MM.1S (cell line): ENCODE measurements around the gene UNC5C.

Source experiments
- DNase-seq: peaks from one replicate; pipeline ENCODE4 v3.0.0-alpha.2; 2015
- H2AFZ ChIP-seq: fragments of 300-600 bp; sonication (generic); 2 replicates; pipeline ENCODE4 v1.6.0; 2016; ENCODE audit warnings: antibody characterized with exemption, low read length
- H3F3A ChIP-seq: fragments of 300-600 bp; sonication (generic); 2 replicates; pipeline ENCODE4 v1.6.1; 2016; ENCODE audit warnings: mild to moderate bottlenecking, antibody characterized with exemption, low read length, moderate library complexity, mixed read lengths; ENCODE audit not compliant: insufficient read depth
- H3K27ac ChIP-seq: fragments of 300-600 bp; sonication (generic); 2 replicates; pipeline ENCODE4 v1.5.1; 2016; ENCODE audit warnings: mild to moderate bottlenecking, low read length
- H3K27me3 ChIP-seq: fragments of 300-600 bp; sonication (generic); replicated peaks from 2 replicates; pipeline ENCODE4 v1.6.0; 2016; ENCODE audit warnings: low read length; ENCODE audit not compliant: insufficient read depth
- H3K36me3 ChIP-seq: fragments of 300-600 bp; sonication (generic); replicated peaks from 2 replicates; pipeline ENCODE4 v1.6.1; 2016; ENCODE audit warnings: mild to moderate bottlenecking, low read length, mixed read lengths; ENCODE audit not compliant: insufficient read depth
- H3K4me1 ChIP-seq: fragments of 300-600 bp; sonication (generic); 2 replicates; pipeline ENCODE4 v1.6.1; 2016; ENCODE audit warnings: low read length, mixed read lengths
- H3K4me2 ChIP-seq: fragments of 300-600 bp; sonication (generic); 2 replicates; pipeline ENCODE4 v1.6.0; 2016; ENCODE audit warnings: low read depth, low read length
- H3K4me3 ChIP-seq: fragments of 300-600 bp; sonication (generic); 2 replicates; pipeline ENCODE4 v1.5.1; 2016; ENCODE audit warnings: low read length, mixed read lengths
- H3K79me2 ChIP-seq: fragments of 300-600 bp; sonication (generic); 2 replicates; pipeline ENCODE4 v1.6.1; 2016; ENCODE audit warnings: mixed run types, low read length, mixed read lengths
- H3K9ac ChIP-seq: fragments of 300-600 bp; sonication (generic); 2 replicates; pipeline ENCODE4 v1.6.1; 2016; ENCODE audit warnings: low read length, mixed read lengths
- H3K9me2 ChIP-seq: fragments of 300-600 bp; sonication (generic); replicated peaks from 2 replicates; pipeline ENCODE4 v1.6.1; 2016; ENCODE audit warnings: mild to moderate bottlenecking, low read length, mixed read lengths; ENCODE audit not compliant: insufficient read depth
- H3K9me3 ChIP-seq: fragments of 300-600 bp; sonication (generic); replicated peaks from 2 replicates; pipeline ENCODE4 v1.6.1; 2016; ENCODE audit warnings: mild to moderate bottlenecking, low read length, mixed read lengths; ENCODE audit not compliant: insufficient read depth
- H4K20me1 ChIP-seq: fragments of 300-600 bp; sonication (generic); 2 replicates; pipeline ENCODE4 v1.6.1; 2016; ENCODE audit warnings: mild to moderate bottlenecking, low read length, moderate library complexity, mixed read lengths; ENCODE audit not compliant: insufficient read depth
- CTCF ChIP-seq: fragments of 300-600 bp; sonication (generic); IDR thresholded peaks from 2 replicates; pipeline ENCODE4 v1.5.1; 2016; ENCODE audit warnings: antibody characterized with exemption, low read length, mixed read lengths
- EZH2 ChIP-seq: fragments of 300-600 bp; sonication (generic); optimal IDR thresholded peaks from 2 replicates; pipeline ENCODE3; 2017; ENCODE audit warnings: low read depth, mild to moderate bottlenecking, antibody characterized with exemption, low read length, mixed read lengths
- EZH2phosphoT487 ChIP-seq: fragments of 300-600 bp; sonication (generic); IDR thresholded peaks from 2 replicates; pipeline ENCODE4 v1.6.1; 2018; ENCODE audit warnings: antibody characterized with exemption, low read length

Gene UNC5C

GRCh38 chr4:95421869-95422268, 126.9 kb downstream of the UNC5C start:
- H3K4me2 ChIP-seq, result no peak overlapping the region
- H3F3A ChIP-seq, result no peaks in the 10 kb centered on the region
- no peak overlapping the region for H3K27ac ChIP-seq
- no peak overlapping the region for H3K4me3 ChIP-seq
- no peak for DNase-seq
- no peaks in the 10 kb centered on the region for H3K27me3 ChIP-seq
- no peaks in the 10 kb centered on the region for H4K20me1 ChIP-seq
- H3K9me2 ChIP-seq, result no peaks in the 10 kb centered on the region
- H3K9ac ChIP-seq, result no peak overlapping the region
- TF ChIP-seq EZH2 (no peak), EZH2phosphoT487 (no peak), CTCF (no peak)
- H3K79me2 ChIP-seq, result no peaks in the 10 kb centered on the region
- H3K9me3 ChIP-seq, result no peaks in the 10 kb centered on the region
- no peaks in the 10 kb centered on the region for H3K36me3 ChIP-seq
- no peaks in the 10 kb centered on the region for H3K4me1 ChIP-seq
- no peak overlapping the region for H2AFZ ChIP-seq

- TF ChIP-seq CTCF (no peak), EZH2 (no peak), EZH2phosphoT487 (no peak)
- Histone ChIP-seq H3K27ac (no peak overlapping the region), H3K79me2 (no peaks in the 10 kb centered on the region), H3K27me3 (no peaks in the 10 kb centered on the region), H4K20me1 (no peaks in the 10 kb centered on the region), H3F3A (no peaks in the 10 kb centered on the region), H3K9me3 (no peaks in the 10 kb centered on the region), H3K4me2 (no peak overlapping the region), H3K4me1 (no peaks in the 10 kb centered on the region), H2AFZ (no peak overlapping the region), H3K9me2 (no peaks in the 10 kb centered on the region), H3K9ac (no peak overlapping the region), H3K4me3 (no peak overlapping the region), H3K36me3 (no peaks in the 10 kb centered on the region)
- no peak for DNase-seq
Observed at GRCh38 chr4:95417531-95417930, 131.2 kb downstream of the UNC5C start.

- H3K27ac ChIP-seq, result no peak overlapping the region
- TF ChIP-seq EZH2phosphoT487 (no peak), EZH2 (no peak), CTCF (no peak)
- no peak overlapping the region for H3K9ac ChIP-seq
- H3K9me3 ChIP-seq, result no peaks in the 10 kb centered on the region
- no peaks in the 10 kb centered on the region for H3K4me1 ChIP-seq
- no peak overlapping the region for H3K4me2 ChIP-seq
- no peaks in the 10 kb centered on the region for H4K20me1 ChIP-seq
- H3K4me3 ChIP-seq, result no peak overlapping the region
- H3K9me2 ChIP-seq, result no peaks in the 10 kb centered on the region
- H3K79me2 ChIP-seq, result no peaks in the 10 kb centered on the region
- H2AFZ ChIP-seq, result no peak overlapping the region
- DNase-seq, result no peak
- no peaks in the 10 kb centered on the region for H3K36me3 ChIP-seq
- H3F3A ChIP-seq, result no peaks in the 10 kb centered on the region
- H3K27me3 ChIP-seq, result no peaks in the 10 kb centered on the region
Observed at GRCh38 chr4:95415346-95415771, 133.4 kb downstream of the UNC5C start.
